Lung (tissue), 12 donors: ENCODE results near the gene BDH2. TPM values are rescaled to one million over a fixed set of nuclear protein-coding genes. Genes with fewer than 3 reads are reported as not detected.

Experiments
- ATAC-seq: fragments of 200-7000 bp; cut with Tn5 transposase; one replicate; pipeline ENCODE4 v1.9.1; 2020; ENCODE audit warnings: moderate number of reproducible peaks; ENCODE audit not compliant: insufficient read depth, low FRiP score
- DNase-seq, 3 donors: peaks; one replicate each; pipeline ENCODE4 v3.0.0-alpha.2; 2013 to 2017
- H3K27ac ChIP-seq, 2 donors: one replicate each; pipeline ENCODE4 v1.5.1; 2013; ENCODE audit warnings: mild to moderate bottlenecking in 2 of 2, moderate library complexity in 2 of 2, control low read depth in 1 of 2, inconsistent platforms in 1 of 2, low read depth in 1 of 2, low read length in 1 of 2
- H3K27me3 ChIP-seq, 3 donors: one replicate each; pipeline ENCODE4 v1.5.1; 2013; ENCODE audit warnings: low read length in 2 of 3; ENCODE audit not compliant: control insufficient read depth in 3 of 3, insufficient read depth in 3 of 3
- H3K36me3 ChIP-seq, 4 donors: one replicate each; pipeline ENCODE4 v1.5.1; 2013; ENCODE audit warnings: low read length in 4 of 4, mild to moderate bottlenecking in 1 of 4, moderate library complexity in 1 of 4; ENCODE audit not compliant: control insufficient read depth in 4 of 4, insufficient read depth in 4 of 4
- H3K4me1 ChIP-seq, 5 donors: one replicate each; pipeline ENCODE4 v1.5.1; 2013; ENCODE audit warnings: low read length in 5 of 5, mild to moderate bottlenecking in 2 of 5, moderate library complexity in 1 of 5; ENCODE audit not compliant: control insufficient read depth in 5 of 5, insufficient read depth in 5 of 5
- H3K4me3 ChIP-seq: one replicate; pipeline ENCODE4 v1.5.1; 2013; ENCODE audit warnings: mild to moderate bottlenecking, control low read depth, moderate library complexity
- H3K9ac ChIP-seq, 2 donors: one replicate each; pipeline ENCODE4 v1.5.1; 2013; ENCODE audit warnings: low read length in 2 of 2, control low read depth in 1 of 2; ENCODE audit not compliant: insufficient read depth in 1 of 2
- H3K9me3 ChIP-seq, 4 donors: one replicate each; pipeline ENCODE4 v1.5.1; 2013; ENCODE audit warnings: low read length in 3 of 4, mild to moderate bottlenecking in 1 of 4, moderate library complexity in 1 of 4; ENCODE audit not compliant: control insufficient read depth in 4 of 4, insufficient read depth in 3 of 4
- WGBS, 2 donors: extraction: QIAGEN DNeasy Blood & Tissue Kit; methylation state at CpG; one replicate each; pipeline ENCODE4 v1.1.7; 2013; 5-methylcytosine and 5-hydroxymethylcytosine counted together
- polyA plus RNA-seq, 2 donors: library from polyadenylated mRNA; stranded (reverse); fragments of 200-250 nt; gene quantifications; one replicate each; pipeline ENCODE4 v1.2.1, GENCODE V29; 2013
- total RNA-seq, 2 donors: library from RNA; depleted of rRNA in 1 of 2; stranded (reverse); fragments of >200 nt in 1 of 2; gene quantifications; one replicate each; pipeline ENCODE4 v1.2.1, GENCODE V29; 2014 to 2021
- TF ChIP-seq, protein P1 (sequence below): IDR thresholded peaks from 2 replicates; pipeline ENCODE4 v1.5.1; 2012; ENCODE audit warnings: mild to moderate bottlenecking; ENCODE audit errors: control extremely low read depth, extremely low read depth
- donor health status: control.
- donor health status: control.
- donor health status: Bipolar disorder and iron deficiency.
- donor health status: healthy.
- donor health status: DM: yes; HTN: yes; CAD: no.

The BDH2 gene
- total and polyA plus RNA-seq, 4 donors: 30.9 to 99.2 (median 54.4) TPM

- TF ChIP-seq, protein P1, sequence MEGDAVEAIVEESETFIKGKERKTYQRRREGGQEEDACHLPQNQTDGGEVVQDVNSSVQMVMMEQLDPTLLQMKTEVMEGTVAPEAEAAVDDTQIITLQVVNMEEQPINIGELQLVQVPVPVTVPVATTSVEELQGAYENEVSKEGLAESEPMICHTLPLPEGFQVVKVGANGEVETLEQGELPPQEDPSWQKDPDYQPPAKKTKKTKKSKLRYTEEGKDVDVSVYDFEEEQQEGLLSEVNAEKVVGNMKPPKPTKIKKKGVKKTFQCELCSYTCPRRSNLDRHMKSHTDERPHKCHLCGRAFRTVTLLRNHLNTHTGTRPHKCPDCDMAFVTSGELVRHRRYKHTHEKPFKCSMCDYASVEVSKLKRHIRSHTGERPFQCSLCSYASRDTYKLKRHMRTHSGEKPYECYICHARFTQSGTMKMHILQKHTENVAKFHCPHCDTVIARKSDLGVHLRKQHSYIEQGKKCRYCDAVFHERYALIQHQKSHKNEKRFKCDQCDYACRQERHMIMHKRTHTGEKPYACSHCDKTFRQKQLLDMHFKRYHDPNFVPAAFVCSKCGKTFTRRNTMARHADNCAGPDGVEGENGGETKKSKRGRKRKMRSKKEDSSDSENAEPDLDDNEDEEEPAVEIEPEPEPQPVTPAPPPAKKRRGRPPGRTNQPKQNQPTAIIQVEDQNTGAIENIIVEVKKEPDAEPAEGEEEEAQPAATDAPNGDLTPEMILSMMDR: no peak
- Histone ChIP-seq H3K27ac (no peak overlapping the region), H3K27me3 (no peaks in the 10 kb centered on the region), H3K9me3 (no peaks in the 10 kb centered on the region), H3K36me3 (peaks cover 0 to 7% (median under 1%) of the 10 kb centered on the region in 4 donors), H3K4me3 (no peak overlapping the region), H3K4me1 (no peaks in the 10 kb centered on the region), H3K9ac (no peak overlapping the region)
- DNase-seq: no peak
- 96 to 97% methylated on average over 2 of the region's 2 CpGs for WGBS, 2 donors
- no peak for ATAC-seq
These were observed 63.5 kb downstream of the BDH2 start for GRCh38 chr4:103036169-103036568.

DNA sequence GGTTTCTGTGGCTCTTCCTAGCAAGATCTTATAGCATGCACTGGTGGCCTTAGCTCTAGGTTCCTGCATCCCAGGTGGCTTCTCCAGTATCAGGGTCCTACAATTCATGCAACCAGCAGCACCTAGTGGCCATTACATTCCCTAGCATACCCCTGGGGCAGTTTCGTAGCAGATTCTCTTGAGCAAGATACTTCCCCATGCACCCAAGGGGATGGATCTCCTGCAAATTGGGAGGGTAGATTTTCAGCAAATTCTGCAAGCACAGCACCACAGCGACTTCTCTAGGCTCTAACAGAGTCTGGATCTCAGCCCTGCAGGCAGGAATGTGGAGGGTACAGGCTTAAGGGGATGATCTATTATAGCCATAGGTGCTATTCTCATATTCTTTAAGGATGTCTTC lies 67.1 kb downstream of the BDH2 start:
- ATAC-seq: no peak
- Histone ChIP-seq H3K27ac (no peak overlapping the region), H3K9ac (no peak overlapping the region), H3K36me3 (peaks cover 0 to 7% (median under 1%) of the 10 kb centered on the region in 4 donors), H3K27me3 (no peaks in the 10 kb centered on the region), H3K4me3 (no peak overlapping the region), H3K9me3 (no peaks in the 10 kb centered on the region), H3K4me1 (no peaks in the 10 kb centered on the region)
- 55 to 72% methylated on average over 2 of the region's 2 CpGs for WGBS, 2 donors
- DNase-seq: peak in 2 of 3 donors; percentile 2 to 28
- TF ChIP-seq, protein P1: no peak

GRCh38 chr4:103030791-103031190 lies 68.8 kb downstream of the BDH2 start:
- H3K4me3 ChIP-seq: no peak overlapping the region
- ATAC-seq: no peak
- H3K27me3 ChIP-seq: no peaks in the 10 kb centered on the region
- H3K9me3 ChIP-seq: no peaks in the 10 kb centered on the region
- no peak overlapping the region for H3K27ac ChIP-seq
- peaks cover 0 to 3% (median 2%) of the 10 kb centered on the region in 4 donors for H3K36me3 ChIP-seq
- no peak for DNase-seq
- H3K9ac ChIP-seq: no peak overlapping the region
- WGBS, 2 donors: 93 to 98% methylated on average over 3 of the region's 3 CpGs
- H3K4me1 ChIP-seq: no peaks in the 10 kb centered on the region
- TF ChIP-seq, protein P1: no peak

GRCh38 chr4:103029300-103029699 lies 70.3 kb downstream of the BDH2 start:
- Histone ChIP-seq H3K9ac (no peak overlapping the region), H3K4me3 (no peak overlapping the region), H3K36me3 (peaks cover 0 to 3% (median under 1%) of the 10 kb centered on the region in 4 donors), H3K27me3 (no peaks in the 10 kb centered on the region), H3K9me3 (no peaks in the 10 kb centered on the region), H3K4me1 (no peaks in the 10 kb centered on the region), H3K27ac (no peak overlapping the region)
- WGBS, 2 donors: 84 to 93% methylated on average over 1 of the region's 1 CpG
- TF ChIP-seq, protein P1: no peak
- DNase-seq: no peak
- ATAC-seq: no peak
